Glomerular visceral epithelial cell (primary cell): ENCODE data around the gene LRRC23.

Experiments
- DNase-seq: peaks from one replicate; pipeline ENCODE4 v3.0.0-alpha.2; 2016; ENCODE audit errors: extremely low spot score

LRRC23 gene

DNA sequence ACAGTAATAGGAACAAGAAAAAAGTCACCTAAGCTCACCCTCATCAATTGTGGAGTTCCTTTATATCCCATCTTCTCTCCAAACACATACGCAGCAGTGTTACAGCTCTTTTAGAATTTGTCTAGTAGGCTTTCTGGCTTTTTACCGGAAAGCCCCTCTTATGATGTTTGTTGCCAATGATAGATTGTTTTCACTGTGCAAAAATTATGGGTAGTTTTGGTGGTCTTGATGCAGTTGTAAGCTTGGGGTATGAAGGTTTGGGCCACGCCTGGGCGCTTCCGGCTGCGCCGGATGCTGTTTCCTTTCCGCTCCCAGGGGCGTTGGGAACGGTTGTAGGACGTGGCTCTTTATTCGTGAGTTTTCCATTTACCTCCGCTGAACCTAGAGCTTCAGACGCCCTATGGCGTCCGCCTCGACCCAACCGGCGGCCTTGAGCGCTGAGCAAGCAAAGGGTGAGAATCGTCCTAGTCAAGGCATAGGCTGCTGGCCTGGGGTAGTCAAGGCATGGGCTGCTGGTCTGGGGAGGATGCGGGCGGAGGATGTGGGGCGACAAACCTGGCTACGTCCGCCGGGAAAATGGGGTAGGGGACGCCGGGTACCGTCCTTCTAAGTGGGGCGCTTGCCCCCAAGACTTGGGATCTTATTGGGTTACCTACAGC, 39.2 kb downstream of the LRRC23 start, which contains the start of the genes C12orf57 and RNU7-1:
C12orf57 (plus strand) TSS at position 301 of the 659 bp plus-strand sequence; CDS start at position 401, 100 bp downstream.
RNU7-1 (plus strand) TSS at position 95 of the 659 bp plus-strand sequence.
- DNase-seq, result peak; percentile 92

DNA sequence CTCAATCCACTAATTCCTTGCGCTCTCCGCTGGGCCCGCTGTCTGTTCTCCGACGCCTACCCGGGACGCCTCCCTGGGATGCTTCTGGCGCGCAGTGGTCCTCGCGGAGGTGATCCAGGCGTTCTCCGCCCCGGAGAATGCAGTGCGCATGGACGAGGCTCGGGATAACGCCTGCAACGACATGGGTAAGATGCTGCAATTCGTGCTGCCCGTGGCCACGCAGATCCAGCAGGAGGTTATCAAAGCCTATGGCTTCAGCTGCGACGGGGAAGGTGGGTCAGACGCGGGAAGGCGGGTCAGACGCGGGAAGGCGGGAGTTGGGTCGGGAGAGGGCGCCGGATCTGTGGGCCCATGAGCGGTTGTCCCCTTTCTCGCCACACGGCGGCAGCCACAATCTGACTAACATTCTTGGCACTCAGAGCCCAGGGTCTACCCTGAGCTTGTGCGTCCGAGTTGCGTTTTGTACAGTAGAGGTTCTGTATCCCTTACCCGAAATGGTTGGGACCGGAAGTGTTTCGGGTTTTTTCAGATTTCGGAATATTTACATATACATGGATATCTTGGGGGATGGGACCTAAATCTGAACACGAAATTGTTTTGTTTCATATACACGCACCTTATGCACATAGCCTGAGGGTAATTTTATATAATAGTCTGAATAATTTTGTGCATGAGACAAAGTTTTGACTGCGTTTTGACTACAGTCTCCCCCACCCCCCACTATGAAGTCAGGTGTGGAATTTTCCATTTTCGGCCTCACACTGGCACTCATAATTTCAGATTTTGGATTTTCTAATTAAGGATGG, 40.0 kb downstream of the LRRC23 start:
- peak; percentile 93 for DNase-seq

- DNase-seq, result no peak
These were observed 41.0 kb downstream of the LRRC23 start for GRCh38 chr12:6945613-6946012.

GRCh38 chr12:6946033-6946919, 41.7 kb downstream of the LRRC23 start:
- DNase-seq, result peak; percentile 94

DNA sequence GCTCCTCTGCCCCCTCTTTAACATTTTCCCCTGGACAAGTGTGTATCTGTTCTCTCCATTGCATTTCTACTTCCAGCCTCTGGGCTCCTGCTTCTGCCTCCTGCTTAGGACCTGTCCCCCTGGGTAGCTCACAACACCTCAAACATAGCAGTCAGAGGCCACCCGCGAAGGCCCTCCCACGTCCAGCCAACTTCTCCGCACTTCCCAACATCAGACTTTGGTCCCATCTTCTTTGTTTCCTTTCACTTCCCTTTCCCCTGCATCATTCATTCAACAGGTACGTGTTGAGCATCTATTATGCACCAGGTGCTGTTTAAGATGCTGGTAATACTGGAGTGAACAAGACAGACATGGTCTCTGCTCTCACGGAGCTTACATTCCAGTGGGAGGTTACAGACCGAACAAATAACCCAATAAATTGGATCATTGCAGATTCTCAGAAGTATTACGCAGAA, 42.3 kb downstream of the LRRC23 start:
- no peak for DNase-seq

DNA sequence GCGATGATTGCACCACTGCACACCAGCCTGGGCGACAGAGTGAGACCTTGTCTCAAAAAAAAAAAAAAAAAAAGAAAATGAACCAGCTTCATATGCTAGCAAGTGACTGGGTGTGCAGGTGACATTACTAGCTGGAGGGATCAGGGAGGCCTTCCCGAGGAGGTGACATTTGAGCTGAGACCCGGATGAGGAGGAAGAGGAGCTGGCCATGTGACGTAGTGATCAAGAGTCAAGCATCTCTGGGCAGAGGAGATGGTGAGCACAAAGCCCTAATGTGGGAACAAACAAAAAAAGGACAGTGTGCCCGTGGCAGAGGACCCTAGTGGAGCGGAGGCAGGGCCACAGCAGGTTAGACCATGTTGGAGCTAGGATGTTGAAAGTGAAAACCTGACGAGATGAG, 43.0 kb downstream of the LRRC23 start:
- DNase-seq, result no peak

DNA sequence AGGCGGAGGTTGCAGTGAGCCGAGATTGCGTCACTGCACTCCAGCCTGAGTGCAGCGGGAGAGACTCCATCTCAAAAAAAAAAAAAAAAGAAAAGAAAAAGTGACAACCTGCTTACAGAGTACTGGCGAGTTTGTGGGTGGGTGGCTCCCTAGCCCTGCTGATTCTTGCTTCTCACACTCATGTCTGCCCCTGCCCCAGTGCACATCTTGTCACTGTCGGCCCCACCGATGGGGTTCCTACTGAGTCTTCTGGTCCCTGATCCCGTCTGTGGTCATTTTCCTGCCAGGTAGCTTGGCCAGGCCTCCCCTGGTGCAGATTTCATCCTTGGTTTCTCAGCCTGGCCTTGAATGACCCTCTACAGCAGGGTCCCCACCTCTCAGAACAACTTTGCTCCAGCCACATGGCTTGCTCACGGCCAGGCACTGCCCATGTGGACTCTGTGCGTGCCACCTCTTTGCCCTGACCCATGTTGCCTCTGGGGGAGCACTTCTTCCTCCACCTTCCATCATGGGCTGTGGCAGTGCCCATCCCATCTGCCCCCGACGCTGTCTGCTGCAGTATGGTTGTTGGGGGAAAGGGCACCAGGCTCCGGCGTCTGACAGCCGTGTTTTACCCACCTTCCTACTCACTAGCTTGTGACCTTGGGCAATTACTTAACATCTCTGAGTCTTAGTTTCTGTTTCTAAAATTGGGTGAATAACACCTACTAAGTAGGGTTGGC, 44.4 kb downstream of the LRRC23 start:
- DNase-seq, result no peak

- DNase-seq, result no peak
These were observed 45.8 kb downstream of the LRRC23 start for GRCh38 chr12:6950401-6950801.

DNA sequence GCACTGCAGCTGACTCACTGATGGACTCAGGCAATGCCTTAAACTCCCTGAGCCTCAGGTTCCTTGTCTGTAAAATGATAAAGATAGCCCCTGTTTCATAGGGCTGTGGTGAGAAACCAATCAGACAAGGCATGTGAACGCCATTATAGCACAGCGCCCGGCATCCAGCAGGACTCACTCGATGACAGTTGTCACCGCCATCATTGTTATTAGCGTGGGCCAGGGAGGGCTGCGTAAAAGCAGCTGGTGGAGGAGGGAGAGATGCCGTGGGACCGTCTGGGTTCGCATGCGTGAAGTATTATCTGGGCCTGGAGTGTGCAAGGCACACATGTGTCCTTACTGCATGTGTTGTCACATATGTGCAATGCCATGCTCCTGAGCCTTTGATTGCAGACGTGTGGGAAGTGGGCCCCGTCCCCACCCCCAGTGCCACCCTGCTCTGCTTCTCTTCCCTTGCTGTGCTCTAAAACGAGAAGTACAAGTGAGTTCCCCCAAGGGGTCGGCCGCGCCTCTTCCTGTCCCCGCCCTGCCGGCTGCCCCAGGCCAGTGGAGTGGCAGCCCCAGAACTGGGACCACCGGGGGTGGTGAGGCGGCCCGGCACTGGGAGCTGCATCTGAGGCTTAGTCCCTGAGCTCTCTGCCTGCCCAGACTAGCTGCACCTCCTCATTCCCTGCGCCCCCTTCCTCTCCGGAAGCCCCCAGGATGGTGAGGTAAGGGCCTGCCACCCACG, 46.4 kb downstream of the LRRC23 start, which contains the start of gene PTPN6:
PTPN6 (plus strand) TSS at position 546 of the 730 bp plus-strand sequence; CDS start at position 703, 157 bp downstream.
- DNase-seq, result no peak

DNA sequence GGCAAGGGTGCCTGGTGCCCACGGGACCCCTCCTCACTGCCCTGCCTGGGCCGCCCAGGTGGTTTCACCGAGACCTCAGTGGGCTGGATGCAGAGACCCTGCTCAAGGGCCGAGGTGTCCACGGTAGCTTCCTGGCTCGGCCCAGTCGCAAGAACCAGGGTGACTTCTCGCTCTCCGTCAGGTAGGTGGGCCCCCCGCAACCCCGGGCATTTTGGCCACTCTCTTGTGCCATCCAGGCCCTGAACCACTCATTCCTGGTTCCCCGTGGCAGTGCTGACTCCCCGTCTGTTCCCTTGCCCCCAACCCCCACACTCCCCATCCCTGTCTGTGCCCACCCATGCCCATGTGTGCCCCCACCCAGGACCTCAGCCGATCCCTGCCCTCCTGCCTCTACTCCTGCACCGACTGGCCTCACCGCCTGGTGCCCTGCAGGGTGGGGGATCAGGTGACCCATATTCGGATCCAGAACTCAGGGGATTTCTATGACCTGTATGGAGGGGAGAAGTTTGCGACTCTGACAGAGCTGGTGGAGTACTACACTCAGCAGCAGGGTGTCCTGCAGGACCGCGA, 47.0 kb downstream of the LRRC23 start:
- no peak for DNase-seq

- no peak for DNase-seq
These were observed 47.7 kb downstream of the LRRC23 start for GRCh38 chr12:6952121-6952862.

DNA sequence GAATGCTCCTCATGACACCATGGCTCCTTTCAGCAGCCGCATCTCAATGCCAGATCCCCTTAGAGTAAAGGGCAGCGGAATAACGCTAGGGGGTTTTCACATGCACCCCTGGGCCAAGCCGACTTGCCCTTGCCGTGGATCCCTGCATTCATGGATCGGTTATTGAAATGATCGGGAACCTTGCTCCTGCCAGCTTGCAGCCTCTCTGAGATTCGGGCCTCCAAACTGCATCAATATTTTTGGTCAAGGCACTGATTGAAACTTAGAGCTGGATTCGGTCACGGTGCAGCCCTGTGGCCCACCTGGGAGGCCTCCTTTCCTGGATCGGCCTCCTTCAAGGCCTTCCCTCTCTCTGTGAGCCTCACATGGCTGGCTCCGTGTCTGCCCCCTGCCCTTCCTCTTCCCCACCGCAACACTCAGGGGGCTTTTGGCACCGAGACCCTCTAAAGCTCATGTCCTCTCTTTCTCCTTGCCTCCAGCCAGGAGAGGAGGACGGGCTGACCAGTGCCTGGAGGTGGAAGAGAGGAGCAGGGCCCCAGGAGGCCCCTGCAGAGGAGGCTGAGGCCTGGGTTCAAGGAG, 48.3 kb downstream of the LRRC23 start:
- no peak for DNase-seq

DNA sequence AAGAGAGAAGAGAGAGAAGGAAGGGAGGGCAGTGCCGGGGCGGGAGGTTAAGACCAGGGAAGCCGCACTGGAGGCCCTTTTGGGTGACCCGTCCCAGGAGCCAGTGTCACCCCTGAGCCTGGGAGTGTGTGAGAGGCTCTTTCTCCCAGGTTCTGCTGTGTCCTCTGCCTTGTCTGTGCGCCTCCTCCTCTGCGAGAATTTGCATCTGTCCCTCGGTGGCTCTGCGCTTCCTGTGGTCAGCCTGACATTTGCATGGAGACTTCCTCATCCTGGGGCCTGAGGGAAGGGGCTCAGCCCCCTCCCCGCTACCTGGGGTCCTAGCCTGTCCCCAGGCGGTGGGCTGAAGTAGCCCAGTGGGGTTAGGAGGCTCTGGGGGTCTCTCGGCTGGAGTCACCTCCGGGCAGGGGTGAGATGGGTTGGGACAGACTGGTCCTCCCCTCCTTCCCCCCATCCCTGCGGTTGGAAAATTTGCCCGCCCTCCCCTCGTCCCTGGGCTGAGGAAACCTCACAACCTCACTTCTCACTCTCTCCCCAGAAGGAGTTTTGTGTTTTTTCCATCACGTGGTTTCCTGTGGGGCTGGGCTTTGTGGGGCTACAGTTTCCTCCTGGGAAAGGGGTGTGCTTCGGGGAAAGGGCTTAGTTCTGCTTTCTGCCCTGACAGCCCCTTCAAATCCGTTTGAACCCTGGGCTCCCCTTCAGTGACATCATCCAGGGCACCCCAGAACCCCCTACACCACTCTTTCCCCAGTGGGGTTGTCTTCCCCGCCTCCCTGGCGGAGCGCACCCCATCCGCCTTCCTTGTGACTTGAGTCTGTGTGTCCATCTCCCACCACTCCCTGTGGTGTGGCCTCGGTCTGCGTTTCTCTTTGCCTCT, 49.1 kb downstream of the LRRC23 start:
- DNase-seq, result no peak

DNA sequence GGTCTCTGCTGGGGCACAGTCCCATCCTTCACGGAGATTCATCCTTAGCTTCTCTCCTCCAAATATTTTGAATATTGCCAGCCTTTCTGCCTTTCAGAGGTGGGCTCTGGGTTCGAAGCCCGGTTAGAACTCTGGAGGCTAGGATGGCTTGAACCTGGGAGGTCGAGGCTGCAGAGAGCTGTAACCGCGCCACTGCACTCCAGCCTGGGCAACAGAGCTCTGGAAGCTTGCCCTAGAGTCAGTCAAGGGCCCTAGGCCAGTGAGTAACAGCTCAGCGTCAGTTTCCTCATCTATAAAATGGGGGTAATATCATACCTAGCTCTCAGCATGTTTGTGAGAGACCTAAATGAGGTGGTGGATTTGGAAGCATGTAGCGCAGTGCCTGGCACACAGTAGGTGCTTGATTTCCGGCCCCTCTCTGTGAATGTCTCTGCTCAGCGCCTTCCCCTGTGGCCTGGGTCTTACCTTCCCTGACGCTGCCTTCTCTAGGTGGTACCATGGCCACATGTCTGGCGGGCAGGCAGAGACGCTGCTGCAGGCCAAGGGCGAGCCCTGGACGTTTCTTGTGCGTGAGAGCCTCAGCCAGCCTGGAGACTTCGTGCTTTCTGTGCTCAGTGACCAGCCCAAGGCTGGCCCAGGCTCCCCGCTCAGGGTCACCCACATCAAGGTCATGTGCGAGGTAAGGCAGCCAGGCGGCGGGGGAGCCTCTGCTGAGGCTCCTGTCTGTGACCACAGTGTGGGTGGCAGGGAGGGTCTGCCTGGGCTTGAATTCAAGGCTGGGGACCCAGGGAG, 49.9 kb downstream of the LRRC23 start:
- no peak for DNase-seq

DNA sequence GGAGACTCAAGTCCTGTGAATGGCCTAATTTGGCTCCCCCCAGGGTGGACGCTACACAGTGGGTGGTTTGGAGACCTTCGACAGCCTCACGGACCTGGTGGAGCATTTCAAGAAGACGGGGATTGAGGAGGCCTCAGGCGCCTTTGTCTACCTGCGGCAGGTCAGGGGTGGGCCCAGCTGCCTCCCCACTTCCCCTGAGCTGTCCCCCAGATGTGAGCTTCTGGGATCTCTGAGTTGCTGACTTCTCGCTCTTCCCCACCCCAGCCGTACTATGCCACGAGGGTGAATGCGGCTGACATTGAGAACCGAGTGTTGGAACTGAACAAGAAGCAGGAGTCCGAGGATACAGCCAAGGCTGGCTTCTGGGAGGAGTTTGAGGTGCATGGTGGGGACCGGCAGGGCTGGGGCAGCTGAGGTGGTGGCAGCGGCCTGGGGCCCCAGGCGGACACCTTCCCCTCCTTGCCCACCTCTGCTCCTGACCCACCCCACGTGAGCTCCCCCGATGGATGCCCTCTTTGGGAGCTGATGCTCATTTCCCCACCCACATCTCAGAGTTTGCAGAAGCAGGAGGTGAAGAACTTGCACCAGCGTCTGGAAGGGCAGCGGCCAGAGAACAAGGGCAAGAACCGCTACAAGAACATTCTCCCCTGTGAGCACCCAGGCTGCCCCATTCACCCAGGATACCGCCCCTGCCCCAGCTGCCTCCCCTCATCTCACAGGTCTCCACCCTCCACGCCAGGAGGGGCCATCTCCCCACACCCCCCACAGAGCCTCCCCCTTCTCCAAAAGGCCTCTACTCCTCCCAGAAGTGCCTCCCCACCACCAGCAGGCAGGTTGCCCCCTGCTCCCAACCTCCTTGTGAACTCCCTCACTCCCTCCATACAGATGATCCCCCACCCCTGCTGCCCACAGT, 50.7 kb downstream of the LRRC23 start:
- no peak for DNase-seq
